Bronchial epithelial cell (primary cell): ENCODE measurements around the gene SPEG. TPM values are rescaled to one million over a fixed set of nuclear protein-coding genes. Genes with fewer than 3 reads are reported as not detected.

Experiments used
- DNase-seq: peaks from one replicate; pipeline ENCODE4 v3.0.0-alpha.2; 2010; ENCODE audit warnings: low read depth
- FAIRE-seq: peaks from 2 replicates; lab custom pipeline; 2011; peaks lifted over from hg19 to GRCh38; lab: Jason Lieb, UNC
- H3K27me3 ChIP-seq: 2 replicates; pipeline ENCODE4 v1.5.1; 2011; ENCODE audit warnings: low read length; ENCODE audit not compliant: control insufficient read depth, insufficient read depth
- H3K36me3 ChIP-seq: 2 replicates; pipeline ENCODE4 v1.5.1; 2011; ENCODE audit warnings: low read length; ENCODE audit not compliant: control insufficient read depth, insufficient read depth
- H3K4me3 ChIP-seq: 2 replicates; pipeline ENCODE4 v1.5.1; 2011; ENCODE audit warnings: mild to moderate bottlenecking, low read depth, low read length, control low read depth
- total RNA-seq: library from RNA; depleted of rRNA; stranded (reverse); fragments of >200 nt; gene quantifications from 2 replicates; pipeline ENCODE4 v1.2.1, GENCODE V29; 2014
- TF ChIP-seq, protein P1 (sequence below): IDR thresholded peaks from 2 replicates; pipeline ENCODE4 v1.5.1; 2011; ENCODE audit warnings: mild to moderate bottlenecking, moderate library complexity, low read length, control low read depth, inconsistent platforms; ENCODE audit not compliant: insufficient read depth, severe bottlenecking

SPEG gene
- 1.8 and 2.4 TPM in 2 replicates for total RNA-seq

DNA sequence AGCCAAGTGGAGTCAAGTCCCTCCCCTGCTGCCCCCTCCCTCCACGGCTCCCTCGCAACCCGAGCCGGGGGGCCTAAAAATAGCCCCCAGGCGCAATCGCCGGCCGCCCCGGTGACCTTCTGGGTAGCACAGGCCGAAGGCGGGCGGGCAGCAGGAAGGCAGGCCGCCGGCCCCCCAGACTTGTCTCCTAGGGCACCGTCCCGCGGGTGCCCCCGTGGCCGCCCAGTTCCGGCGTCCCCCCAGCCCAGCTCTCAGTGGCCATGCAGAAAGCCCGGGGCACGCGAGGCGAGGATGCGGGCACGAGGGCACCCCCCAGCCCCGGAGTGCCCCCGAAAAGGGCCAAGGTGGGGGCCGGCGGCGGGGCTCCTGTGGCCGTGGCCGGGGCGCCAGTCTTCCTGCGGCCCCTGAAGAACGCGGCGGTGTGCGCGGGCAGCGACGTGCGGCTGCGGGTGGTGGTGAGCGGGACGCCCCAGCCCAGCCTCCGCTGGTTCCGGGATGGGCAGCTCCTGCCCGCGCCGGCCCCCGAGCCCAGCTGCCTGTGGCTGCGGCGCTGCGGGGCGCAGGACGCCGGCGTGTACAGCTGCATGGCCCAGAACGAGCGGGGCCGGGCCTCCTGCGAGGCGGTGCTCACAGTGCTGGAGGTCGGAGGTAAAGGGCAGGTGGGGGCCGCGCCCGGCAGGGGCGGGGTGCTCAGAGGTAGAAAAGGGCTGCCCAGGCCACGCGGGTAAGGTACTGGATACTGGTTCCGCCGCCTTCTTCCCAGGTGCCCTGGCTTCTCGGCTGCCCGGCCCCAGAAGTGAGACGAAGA lies at the start of gene SPEG:
SPEG (plus strand) TSS at position 126 of the 808 bp plus-strand sequence; CDS start at position 261, 135 bp downstream.
- Histone ChIP-seq H3K4me3 (no peak within 1 kb of the TSS), H3K27me3 (peaks cover 4% of the 10 kb centered on the region), H3K36me3 (no peaks in the 10 kb centered on the region)
- TF ChIP-seq, protein P1, sequence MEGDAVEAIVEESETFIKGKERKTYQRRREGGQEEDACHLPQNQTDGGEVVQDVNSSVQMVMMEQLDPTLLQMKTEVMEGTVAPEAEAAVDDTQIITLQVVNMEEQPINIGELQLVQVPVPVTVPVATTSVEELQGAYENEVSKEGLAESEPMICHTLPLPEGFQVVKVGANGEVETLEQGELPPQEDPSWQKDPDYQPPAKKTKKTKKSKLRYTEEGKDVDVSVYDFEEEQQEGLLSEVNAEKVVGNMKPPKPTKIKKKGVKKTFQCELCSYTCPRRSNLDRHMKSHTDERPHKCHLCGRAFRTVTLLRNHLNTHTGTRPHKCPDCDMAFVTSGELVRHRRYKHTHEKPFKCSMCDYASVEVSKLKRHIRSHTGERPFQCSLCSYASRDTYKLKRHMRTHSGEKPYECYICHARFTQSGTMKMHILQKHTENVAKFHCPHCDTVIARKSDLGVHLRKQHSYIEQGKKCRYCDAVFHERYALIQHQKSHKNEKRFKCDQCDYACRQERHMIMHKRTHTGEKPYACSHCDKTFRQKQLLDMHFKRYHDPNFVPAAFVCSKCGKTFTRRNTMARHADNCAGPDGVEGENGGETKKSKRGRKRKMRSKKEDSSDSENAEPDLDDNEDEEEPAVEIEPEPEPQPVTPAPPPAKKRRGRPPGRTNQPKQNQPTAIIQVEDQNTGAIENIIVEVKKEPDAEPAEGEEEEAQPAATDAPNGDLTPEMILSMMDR, result no peak
- FAIRE-seq (no peak), DNase-seq (no peak)

DNA sequence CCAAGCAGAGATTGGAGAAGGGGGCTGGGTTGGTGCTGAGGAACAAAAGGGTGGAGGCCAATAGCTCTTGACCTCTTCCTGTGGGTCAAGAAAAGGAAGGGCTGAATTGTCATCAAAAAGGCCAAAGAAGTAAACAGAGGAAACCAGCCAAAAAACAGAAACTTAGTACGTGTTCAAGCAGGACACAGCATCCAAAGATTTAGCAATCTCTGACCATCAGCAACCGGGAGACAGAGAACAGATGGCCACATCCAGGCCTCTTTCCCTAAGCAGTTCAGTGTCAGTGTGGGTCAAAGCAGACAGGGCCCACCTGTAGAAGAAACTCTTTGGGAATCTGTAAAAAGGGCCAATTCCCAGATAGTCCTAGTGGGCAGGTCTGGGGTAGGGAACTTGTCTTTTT lies 49.8 kb upstream of the SPEG start:
- peaks cover 47% of the 10 kb centered on the region for H3K36me3 ChIP-seq
- no peaks in the 10 kb centered on the region for H3K27me3 ChIP-seq
- TF ChIP-seq, protein P1, result no peak
- H3K4me3 ChIP-seq, result no peak overlapping the region
- FAIRE-seq (no peak), DNase-seq (no peak)

DNA sequence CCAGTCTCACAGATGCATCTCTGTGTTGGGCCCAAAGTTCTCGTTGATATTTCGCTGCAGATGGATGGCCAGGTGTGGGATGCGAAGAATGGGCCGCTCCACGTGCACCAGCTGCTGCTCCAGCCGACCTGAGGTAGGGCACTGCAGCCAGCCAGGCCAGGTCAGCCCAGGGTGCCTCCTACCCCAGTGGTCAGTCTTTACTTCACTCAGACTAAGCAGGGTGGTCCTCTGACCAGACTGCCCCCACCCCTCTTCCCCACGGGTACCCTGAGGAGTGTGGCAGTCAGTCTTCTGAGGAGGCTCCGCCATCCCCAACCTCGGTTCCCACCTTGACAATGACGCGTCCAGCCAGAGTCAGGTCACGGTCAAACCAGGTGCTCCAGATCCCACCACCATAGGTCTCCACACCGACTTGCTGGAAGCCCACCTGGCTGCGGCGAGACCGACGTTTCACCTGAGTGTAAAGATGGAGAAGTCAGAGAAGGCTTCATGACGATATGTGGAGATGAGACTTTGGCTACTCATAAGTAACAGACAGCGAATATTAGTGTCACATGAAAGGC lies 48.6 kb upstream of the SPEG start:
- no peaks in the 10 kb centered on the region for H3K27me3 ChIP-seq
- H3K4me3 ChIP-seq, result no peak overlapping the region
- FAIRE-seq (no peak), DNase-seq (no peak)
- TF ChIP-seq, protein P1, result no peak
- peaks cover 44% of the 10 kb centered on the region for H3K36me3 ChIP-seq

DNA sequence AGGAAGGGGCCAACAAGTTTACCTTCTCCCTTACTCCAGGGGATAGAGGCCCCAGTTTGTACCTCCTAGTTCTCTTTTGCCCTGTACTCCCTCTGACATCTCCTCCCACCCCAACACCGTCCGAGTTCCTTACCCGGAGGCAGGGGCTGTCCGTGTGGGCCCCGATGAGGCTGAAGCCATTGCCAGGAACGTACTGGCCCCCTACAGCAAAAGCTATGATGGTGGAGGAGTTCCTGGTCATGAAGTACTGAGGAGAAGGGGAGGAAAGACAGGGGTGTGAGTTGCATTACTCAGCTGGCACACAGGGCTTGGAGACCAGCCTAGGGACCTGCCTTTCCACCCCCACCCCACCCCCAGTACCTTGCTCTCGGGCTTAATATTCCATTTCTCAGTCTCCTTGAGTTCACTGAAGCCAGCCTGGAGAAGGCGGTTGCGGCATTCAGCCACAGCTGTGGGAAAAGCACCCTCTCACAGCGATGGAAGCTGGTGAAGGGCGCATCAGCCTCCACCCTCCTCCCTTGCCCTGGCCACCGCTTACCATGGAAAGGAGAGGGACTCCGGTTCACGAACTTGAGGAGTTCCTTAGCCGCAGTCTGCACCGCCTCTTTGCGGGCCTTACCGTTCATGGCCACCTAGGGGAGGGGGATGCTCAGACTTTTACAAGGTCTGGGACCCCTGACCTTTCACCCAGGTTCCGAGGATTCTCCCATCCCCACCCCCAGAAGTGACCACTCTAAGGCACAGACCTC lies 47.9 kb upstream of the SPEG start:
- DNase-seq (no peak), FAIRE-seq (no peak)
- peaks cover 40% of the 10 kb centered on the region for H3K36me3 ChIP-seq
- no peaks in the 10 kb centered on the region for H3K27me3 ChIP-seq
- peak overlapping the region; percentile 83 for H3K4me3 ChIP-seq
- TF ChIP-seq, protein P1, result no peak

DNA sequence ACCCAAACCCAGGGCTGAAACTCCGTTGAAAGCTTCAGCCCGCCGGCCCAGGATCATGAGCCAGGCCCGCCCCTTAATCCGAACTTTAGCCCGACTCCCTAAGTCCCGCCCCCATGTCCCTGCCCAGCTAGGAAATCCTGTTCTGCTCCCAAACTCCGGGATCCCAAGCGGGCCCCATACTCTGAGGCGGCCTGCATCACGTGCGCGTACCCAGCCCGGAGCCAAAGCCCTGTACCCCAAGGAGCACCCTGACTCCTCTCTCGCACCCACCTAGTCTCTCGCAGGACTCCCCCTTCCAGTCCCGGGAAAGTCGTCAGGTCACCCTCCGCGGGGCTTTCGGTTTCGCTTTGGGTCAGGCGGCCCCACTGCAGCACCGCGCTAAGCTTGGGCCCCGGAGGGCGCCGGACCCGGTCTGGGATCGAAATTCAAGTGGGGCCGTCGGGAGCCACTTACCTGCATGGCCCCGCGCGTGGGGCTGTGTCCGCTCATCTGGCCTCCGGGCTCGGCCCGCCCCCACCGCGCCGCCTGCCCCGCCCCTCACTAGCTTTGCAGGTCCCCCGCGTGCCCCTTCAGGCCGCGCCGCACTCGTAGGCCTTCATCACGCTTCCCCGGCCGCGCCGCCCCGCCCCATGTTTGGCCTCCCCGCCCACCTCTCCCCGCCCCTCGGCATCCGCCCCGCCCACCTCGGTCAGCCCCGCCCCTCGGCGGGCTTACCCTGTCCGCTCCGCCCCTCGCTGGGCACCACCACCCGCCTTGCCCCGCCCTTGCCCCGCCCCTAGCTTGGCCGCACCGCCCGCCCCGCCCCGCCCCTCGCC lies 47.1 kb upstream of the SPEG start, which contains the start of gene DNPEP:
DNPEP (minus strand) TSS at position 607 of the 815 bp plus-strand sequence; CDS start at position 489, 118 bp downstream.
- FAIRE-seq, result no peak
- peak; percentile 68 for DNase-seq
- Histone ChIP-seq H3K27me3 (no peaks in the 10 kb centered on the region), H3K4me3 (peak within 1 kb of the TSS; percentile 83), H3K36me3 (peaks cover 35% of the 10 kb centered on the region)
- TF ChIP-seq, protein P1, result no peak
